Body of pancreas (tissue), 4 donors: ENCODE data around the gene HLA-F. TPM values are rescaled to one million over a fixed set of nuclear protein-coding genes. Genes with fewer than 3 reads are reported as not detected.

Experiments
- ATAC-seq: fragments of 150-250 bp; one replicate; pipeline ENCODE4 v1.9.1; 2016
- DNase-seq, 4 donors: peaks; one replicate each; pipeline ENCODE4 v3.0.0-alpha.2; 2019
- H3K27ac ChIP-seq, 4 donors: fragments of 200-600 bp; sonication (generic); 1 replicate in 3 of 4; 2 replicates in 1 of 4; pipeline versions ENCODE4 v1.5.1 to v1.6.1; 2016 to 2019; ENCODE audit warnings: mild to moderate bottlenecking in 1 of 4, mixed read lengths in 1 of 4, moderate library complexity in 1 of 4
- H3K27me3 ChIP-seq, 2 donors: fragments of 200-600 bp; sonication (generic); one replicate each; pipeline ENCODE4 v1.6.0; 2016; ENCODE audit warnings: mild to moderate bottlenecking in 1 of 2
- H3K36me3 ChIP-seq, 2 donors: fragments of 200-600 bp; sonication (generic); replicated peaks in 1 of 2; 2 replicates each; pipeline ENCODE4 v1.5.1; 2016; ENCODE audit warnings: low read depth in 2 of 2; ENCODE audit not compliant: insufficient read depth in 1 of 2
- H3K4me1 ChIP-seq: fragments of 200-600 bp; sonication (generic); one replicate; pipeline ENCODE4 v1.6.0; 2016
- H3K4me3 ChIP-seq, 2 donors: fragments of 200-600 bp; sonication (generic); 1 replicate in 1 of 2; 2 replicates in 1 of 2; pipeline ENCODE4 v1.5.1; 2016 to 2019
- H3K9me3 ChIP-seq, 3 donors: fragments of 200-600 bp; sonication (generic); 1 replicate in 2 of 3; 2 replicates in 1 of 3; pipeline ENCODE4 v1.5.1; 2016
- CTCF ChIP-seq, 7 experiments: fragments of 450-650 bp in 4 of 7; fragments of 200-600 bp in 3 of 7; sonication (generic) in 3 of 7; IDR thresholded peaks; one replicate each; pipeline ENCODE4 v1.5.1; 2016 to 2019; ENCODE audit warnings: antibody characterized with exemption in 7 of 7
- POLR2A ChIP-seq, 3 donors: fragments of 450-650 bp; IDR thresholded peaks; one replicate each; pipeline ENCODE4 v1.6.1; 2016; ENCODE audit warnings: antibody characterized with exemption in 3 of 3, mild to moderate bottlenecking in 2 of 3
- WGBS, 2 donors: methylation state at CpG; one replicate each; pipeline ENCODE4 v1.1.5; 2017; 5-methylcytosine and 5-hydroxymethylcytosine counted together
- intact Hi-C: fragments of 100-400 bp; cut with DNase I; formaldehyde crosslinking; loops from one replicate; pipeline ENCODE4 v1.15.1; 2023
- total RNA-seq, 2 donors: library from RNA; depleted of rRNA; stranded (reverse); fragments of >200 nt; gene quantifications; one replicate each; pipeline ENCODE4 v1.1.0, GENCODE V29; 2016

The HLA-F gene
- total RNA-seq, 2 donors from 2014 or later = 25.4 to 51.7 TPM

- Histone ChIP-seq H3K4me1 (peaks cover 5% of the 10 kb centered on the region), H3K27ac (no peak overlapping the region), H3K9me3 (no peaks in the 10 kb centered on the region), H3K27me3 (no peaks in the 10 kb centered on the region), H3K4me3 (no peak overlapping the region), H3K36me3 (peaks cover 0 to 5% of the 10 kb centered on the region in 2 donors)
- ATAC-seq (no peak), DNase-seq (no peak)
- no peak for TF ChIP-seq POLR2A (IDR thresholded peaks at IDR 0.05)
- no peak for TF ChIP-seq CTCF (IDR thresholded peaks at IDR 0.05)
- 58 to 62% methylated on average over 2 of the region's 2 CpGs for WGBS, 2 donors
- intact Hi-C loops = no loop called here
These were observed 4.4 kb downstream of the HLA-F start for GRCh38 chr6:29727637-29728036.

- Histone ChIP-seq H3K4me3 (no peak overlapping the region), H3K9me3 (no peaks in the 10 kb centered on the region), H3K36me3 (peaks cover 0 to 5% of the 10 kb centered on the region in 2 donors), H3K4me1 (peaks cover 5% of the 10 kb centered on the region), H3K27me3 (no peaks in the 10 kb centered on the region), H3K27ac (no peak overlapping the region)
- DNase-seq (no peak), ATAC-seq (no peak)
- intact Hi-C loops = no loop called here
- TF ChIP-seq CTCF (IDR thresholded peaks at IDR 0.05) (no peak), POLR2A (IDR thresholded peaks at IDR 0.05) (no peak)
- 89 to 92% methylated on average over 3 of the region's 3 CpGs for WGBS, 2 donors
These were observed 5.1 kb downstream of the HLA-F start for GRCh38 chr6:29728173-29728874.

GRCh38 chr6:29728875-29729270 is 5.6 kb downstream of the HLA-F start:
- DNase-seq (no peak), ATAC-seq (no peak)
- Histone ChIP-seq H3K9me3 (no peaks in the 10 kb centered on the region), H3K27ac (no peak overlapping the region), H3K27me3 (no peaks in the 10 kb centered on the region), H3K4me1 (peaks cover 5% of the 10 kb centered on the region), H3K36me3 (peaks cover 0 to 5% of the 10 kb centered on the region in 2 donors), H3K4me3 (no peak overlapping the region)
- TF ChIP-seq POLR2A (IDR thresholded peaks at IDR 0.05) = no peak
- no peak for TF ChIP-seq CTCF (IDR thresholded peaks at IDR 0.05)
- intact Hi-C loops = no loop called here

- Histone ChIP-seq H3K27me3 (no peaks in the 10 kb centered on the region), H3K36me3 (peaks cover 0 to 5% of the 10 kb centered on the region in 2 donors), H3K27ac (no peak overlapping the region), H3K4me3 (no peak overlapping the region), H3K4me1 (no peaks in the 10 kb centered on the region), H3K9me3 (no peaks in the 10 kb centered on the region)
- DNase-seq = no peak
- intact Hi-C loops = no loop called here
- WGBS, 2 donors = 72 to 76% methylated on average over 6 of the region's 6 CpGs
- no peak for ATAC-seq
- TF ChIP-seq CTCF (IDR thresholded peaks at IDR 0.05) (no peak), POLR2A (IDR thresholded peaks at IDR 0.05) (no peak)
These were observed 6.6 kb downstream of the HLA-F start for GRCh38 chr6:29729774-29730328.
